ENCODE results near the gene RESP18.

- TF ChIP-seq CTCF (IDR thresholded peaks at IDR 0.05) = no peak
- TF ChIP-seq ZFX (IDR thresholded peaks at IDR 0.05; ENCODE audit: borderline replicate concordance) = no peak
Observed at GRCh38 chr2:219368690-219369191, 36.2 kb upstream of the RESP18 start.

Data from 22Rv1 (cell line).